ENCODE results near the gene PMM2.
A peak's percentile ranks its signal among the peaks of the same experiment; 100 is the strongest.

PMM2 gene

GRCh38 chr16:8854298-8854948 is 56.8 kb downstream of the PMM2 start:
- no peak overlapping the region for H2AFZ ChIP-seq (ENCODE audit: low read depth, low read length)
- H3K79me2 ChIP-seq (ENCODE audit: insufficient read depth, low read length): peaks cover 88% of the 10 kb centered on the region
- DNase-seq (no peak), ATAC-seq (ENCODE audit: insufficient read depth, low read depth) (no peak)
- no peak overlapping the region for H3K4me2 ChIP-seq (ENCODE audit: insufficient read depth, low read length)
- peaks cover 93% of the 10 kb centered on the region for H3K36me3 ChIP-seq (ENCODE audit: insufficient read depth, low read length)
- no peaks in the 10 kb centered on the region for H3K9me3 ChIP-seq (ENCODE audit: insufficient read depth, low read length, severe bottlenecking)
- no peak overlapping the region for H3K27ac ChIP-seq (ENCODE audit: low read length)
- H3K9ac ChIP-seq (ENCODE audit: low read depth, low read length): no peak overlapping the region
- no peak overlapping the region for H3K4me3 ChIP-seq (ENCODE audit: low read depth in 1 of 2, low read length in 2 of 2)
- no peak for TF ChIP-seq EZH2 (IDR thresholded peaks at IDR 0.05; ENCODE audit: borderline replicate concordance, low read depth, low read length, severe bottlenecking)
- TF ChIP-seq CTCF (IDR thresholded peaks at IDR 0.05; ENCODE audit: borderline replicate concordance, extremely low read depth, low read length, poor library complexity, severe bottlenecking): no peak
- H3K4me1 ChIP-seq (ENCODE audit: insufficient read depth, low read length): peaks cover 14% of the 10 kb centered on the region; the same call in 1 of the 2 replicates
- H4K20me1 ChIP-seq (ENCODE audit: insufficient read depth, low read length): peaks cover 80% of the 10 kb centered on the region
- H3K27me3 ChIP-seq (ENCODE audit: insufficient read depth, low read length, poor library complexity): no peaks in the 10 kb centered on the region

- Histone ChIP-seq H3K4me1 (ENCODE audit: insufficient read depth, low read length) (peaks cover 15% of the 10 kb centered on the region; the same call in 1 of the 2 replicates), H3K4me3 (ENCODE audit: low read depth in 1 of 2, low read length in 2 of 2) (no peak overlapping the region), H4K20me1 (ENCODE audit: insufficient read depth, low read length) (peaks cover 80% of the 10 kb centered on the region), H3K36me3 (ENCODE audit: insufficient read depth, low read length) (peaks cover 93% of the 10 kb centered on the region), H3K27ac (ENCODE audit: low read length) (no peak overlapping the region), H3K9ac (ENCODE audit: low read depth, low read length) (no peak overlapping the region), H2AFZ (ENCODE audit: low read depth, low read length) (no peak overlapping the region), H3K9me3 (ENCODE audit: insufficient read depth, low read length, severe bottlenecking) (no peaks in the 10 kb centered on the region), H3K79me2 (ENCODE audit: insufficient read depth, low read length) (peaks cover 89% of the 10 kb centered on the region), H3K27me3 (ENCODE audit: insufficient read depth, low read length, poor library complexity) (no peaks in the 10 kb centered on the region), H3K4me2 (ENCODE audit: insufficient read depth, low read length) (no peak overlapping the region)
- ATAC-seq (ENCODE audit: insufficient read depth, low read depth): peak; percentile 13; the same call in 1 of the 3 replicates
- DNase-seq: peak; percentile 41
- TF ChIP-seq EZH2 (IDR thresholded peaks at IDR 0.05; ENCODE audit: borderline replicate concordance, low read depth, low read length, severe bottlenecking): no peak
- peak; percentile 49 for TF ChIP-seq CTCF (IDR thresholded peaks at IDR 0.05; ENCODE audit: borderline replicate concordance, extremely low read depth, low read length, poor library complexity, severe bottlenecking)
These were observed 57.6 kb downstream of the PMM2 start for GRCh38 chr16:8855051-8855786.

- H4K20me1 ChIP-seq (ENCODE audit: insufficient read depth, low read length): peaks cover 82% of the 10 kb centered on the region
- no peak overlapping the region for H3K9ac ChIP-seq (ENCODE audit: low read depth, low read length)
- H3K36me3 ChIP-seq (ENCODE audit: insufficient read depth, low read length): peaks cover 91% of the 10 kb centered on the region
- H3K79me2 ChIP-seq (ENCODE audit: insufficient read depth, low read length): peaks cover 91% of the 10 kb centered on the region
- no peaks in the 10 kb centered on the region for H3K9me3 ChIP-seq (ENCODE audit: insufficient read depth, low read length, severe bottlenecking)
- ATAC-seq (ENCODE audit: insufficient read depth, low read depth) (no peak), DNase-seq (no peak)
- H3K4me1 ChIP-seq (ENCODE audit: insufficient read depth, low read length): peaks cover 14% of the 10 kb centered on the region; the same call in 1 of the 2 replicates
- no peak overlapping the region for H3K27ac ChIP-seq (ENCODE audit: low read length)
- no peaks in the 10 kb centered on the region for H3K27me3 ChIP-seq (ENCODE audit: insufficient read depth, low read length, poor library complexity)
- H2AFZ ChIP-seq (ENCODE audit: low read depth, low read length): no peak overlapping the region
- TF ChIP-seq EZH2 (IDR thresholded peaks at IDR 0.05; ENCODE audit: borderline replicate concordance, low read depth, low read length, severe bottlenecking) (no peak), CTCF (IDR thresholded peaks at IDR 0.05; ENCODE audit: borderline replicate concordance, extremely low read depth, low read length, poor library complexity, severe bottlenecking) (no peak)
- H3K4me2 ChIP-seq (ENCODE audit: insufficient read depth, low read length): no peak overlapping the region
- H3K4me3 ChIP-seq (ENCODE audit: low read depth in 1 of 2, low read length in 2 of 2): no peak overlapping the region
These were observed 58.3 kb downstream of the PMM2 start for GRCh38 chr16:8855972-8856371.
